ENCODE results near the gene CMIP. TPM values are rescaled to one million over a fixed set of nuclear protein-coding genes. Genes with fewer than 3 reads are reported as not detected.

Gene CMIP
- total and polyA plus RNA-seq, 10 of the 15 experiments (the other 5 are each of a cell fraction or from before 2014, with no cell fraction given) = 1.2 to 43.2 (median 4.4) TPM

DNA sequence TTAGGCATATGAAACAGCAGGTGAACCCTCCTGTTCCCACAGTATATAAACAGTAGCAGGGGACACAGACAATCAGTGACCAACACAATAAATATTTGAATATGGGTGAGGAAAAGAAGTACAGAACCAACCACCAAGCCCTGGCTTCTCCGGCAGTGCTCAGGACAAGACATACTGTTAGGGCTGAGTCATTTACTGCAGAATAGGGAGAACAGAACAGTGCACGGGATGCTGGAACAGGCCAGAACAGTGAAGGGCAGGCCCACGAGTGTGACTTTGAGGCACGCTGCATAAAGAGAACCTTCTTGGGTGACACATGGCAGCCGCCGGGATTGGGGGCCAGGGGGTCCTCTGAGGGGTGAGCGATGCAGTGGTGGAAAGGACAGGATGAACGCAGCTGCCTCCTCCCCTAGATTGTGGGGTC lies 160.4 kb downstream of the CMIP start:
- Histone ChIP-seq H3K9ac (ENCODE audit: control insufficient read depth, insufficient read depth, low read length) (no peak overlapping the region), H3K9me3 (replicated peaks; ENCODE audit: control insufficient read depth, insufficient read depth, low read length) (no peaks in the 10 kb centered on the region), H4K20me1 (ENCODE audit: control insufficient read depth, insufficient read depth) (peaks cover 2% of the 10 kb centered on the region; the same call in 1 of the 2 replicates), H3K27me3 (replicated peaks in 1 of 2; ENCODE audit: control insufficient read depth in 2 of 2, insufficient read depth in 2 of 2, low read length in 1 of 2) (no peaks in the 10 kb centered on the region), H3K27ac (ENCODE audit: control insufficient read depth, insufficient read depth) (no peak overlapping the region), H3K79me2 (ENCODE audit: control insufficient read depth, insufficient read depth, low read length) (no peaks in the 10 kb centered on the region; the same call in 1 of the 2 replicates), H3K4me2 (ENCODE audit: control insufficient read depth, insufficient read depth) (no peak overlapping the region), H3K4me3 (no peak overlapping the region), H3K4me1 (ENCODE audit: control insufficient read depth, insufficient read depth, low read length) (peaks cover 9% of the 10 kb centered on the region; the same call in 1 of the 2 replicates), H2AFZ (ENCODE audit: control insufficient read depth, low read depth, low read length) (no peak overlapping the region), H3K36me3 (ENCODE audit: control insufficient read depth in 2 of 2, insufficient read depth in 2 of 2, low read length in 1 of 2) (peaks cover 3 to 5% of the 10 kb centered on the region in 2 experiments; a peak in 3 of 4 replicates)
- ATAC-seq (no peak), DNase-seq (ENCODE audit: low read depth, low spot score) (no peak), FAIRE-seq (no peak)
- 98% methylated on average over 8 of the region's 8 CpGs for WGBS (ENCODE audit: insufficient coverage, insufficient replicate concordance, low lambda C conversion rate, missing lambda C conversion rate)
- ChIA-PET CTCF (interaction anchor here (1.1 kb wide), 1 partner anchor 155 kb away, joined by 3 read pairs; no protein-coding TSS in a partner anchor), POLR2A (interaction anchor here (0.6 kb wide), 1 partner anchor 386 kb away, joined by 7 read pairs; no protein-coding TSS in a partner anchor), SMC1A (ENCODE audit: uncharacterized antibody, unreplicated experiment) (no interaction called here), RAD21 (ENCODE audit: unreplicated experiment) (no interaction called here)
- in situ Hi-C loops (cut with MboI) (no loop called here), intact Hi-C loops (cut with micrococcal nuclease; ENCODE audit: unreplicated experiment) (loop anchor here (5.0 kb wide), 1 partner anchor 83 kb away; no protein-coding TSS in a partner anchor)
- TF ChIP-seq TCF7 (IDR thresholded peaks at IDR 0.05; ENCODE audit: borderline replicate concordance) (no peak), PAX8 (IDR thresholded peaks at IDR 0.05) (no peak), YBX1 (IDR thresholded peaks at IDR 0.05) (no peak), CEBPB (IDR thresholded peaks at IDR 0.05; ENCODE audit: borderline replicate concordance in 1 of 2, low read depth in 2 of 2, low read length in 2 of 2) (no peak), NFYA (IDR thresholded peaks at IDR 0.05; ENCODE audit: borderline replicate concordance, low read depth, low read length) (no peak), SIX5 (IDR thresholded peaks at IDR 0.05; ENCODE audit: low read depth, low read length, severe bottlenecking) (no peak), LARP7 (IDR thresholded peaks at IDR 0.05) (no peak), CHD2 (IDR thresholded peaks at IDR 0.05; ENCODE audit: borderline replicate concordance, low read depth, low read length) (no peak), HCFC1 (IDR thresholded peaks at IDR 0.05; ENCODE audit: low read length) (no peak), ZZZ3 (IDR thresholded peaks at IDR 0.05; ENCODE audit: control insufficient read depth, insufficient read length, low read depth) (no peak)
- TF ChIP-seq, protein P1, sequence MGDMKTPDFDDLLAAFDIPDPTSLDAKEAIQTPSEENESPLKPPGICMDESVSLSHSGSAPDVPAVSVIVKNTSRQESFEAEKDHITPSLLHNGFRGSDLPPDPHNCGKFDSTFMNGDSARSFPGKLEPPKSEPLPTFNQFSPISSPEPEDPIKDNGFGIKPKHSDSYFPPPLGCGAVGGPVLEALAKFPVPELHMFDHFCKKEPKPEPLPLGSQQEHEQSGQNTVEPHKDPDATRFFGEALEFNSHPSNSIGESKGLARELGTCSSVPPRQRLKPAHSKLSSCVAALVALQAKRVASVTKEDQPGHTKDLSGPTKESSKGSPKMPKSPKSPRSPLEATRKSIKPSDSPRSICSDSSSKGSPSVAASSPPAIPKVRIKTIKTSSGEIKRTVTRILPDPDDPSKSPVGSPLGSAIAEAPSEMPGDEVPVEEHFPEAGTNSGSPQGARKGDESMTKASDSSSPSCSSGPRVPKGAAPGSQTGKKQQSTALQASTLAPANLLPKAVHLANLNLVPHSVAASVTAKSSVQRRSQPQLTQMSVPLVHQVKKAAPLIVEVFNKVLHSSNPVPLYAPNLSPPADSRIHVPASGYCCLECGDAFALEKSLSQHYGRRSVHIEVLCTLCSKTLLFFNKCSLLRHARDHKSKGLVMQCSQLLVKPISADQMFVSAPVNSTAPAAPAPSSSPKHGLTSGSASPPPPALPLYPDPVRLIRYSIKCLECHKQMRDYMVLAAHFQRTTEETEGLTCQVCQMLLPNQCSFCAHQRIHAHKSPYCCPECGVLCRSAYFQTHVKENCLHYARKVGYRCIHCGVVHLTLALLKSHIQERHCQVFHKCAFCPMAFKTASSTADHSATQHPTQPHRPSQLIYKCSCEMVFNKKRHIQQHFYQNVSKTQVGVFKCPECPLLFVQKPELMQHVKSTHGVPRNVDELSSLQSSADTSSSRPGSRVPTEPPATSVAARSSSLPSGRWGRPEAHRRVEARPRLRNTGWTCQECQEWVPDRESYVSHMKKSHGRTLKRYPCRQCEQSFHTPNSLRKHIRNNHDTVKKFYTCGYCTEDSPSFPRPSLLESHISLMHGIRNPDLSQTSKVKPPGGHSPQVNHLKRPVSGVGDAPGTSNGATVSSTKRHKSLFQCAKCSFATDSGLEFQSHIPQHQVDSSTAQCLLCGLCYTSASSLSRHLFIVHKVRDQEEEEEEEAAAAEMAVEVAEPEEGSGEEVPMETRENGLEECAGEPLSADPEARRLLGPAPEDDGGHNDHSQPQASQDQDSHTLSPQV (IDR thresholded peaks at IDR 0.05) = no peak
- BruUV-seq (replicated peaks) = no TSS peak

Data from GM12878 (cell line).